ENCODE data around the gene KLRD1. TPM values are rescaled to one million over a fixed set of nuclear protein-coding genes. Genes with fewer than 3 reads are reported as not detected.
"Not testable (repeated sequence)": the region's sequence is repeated elsewhere in the genome, so short reads cannot be mapped to it uniquely, and the experiment has no call there.

Gene KLRD1
- total RNA-seq, 1 experiment from 2014 or later = 0.48 TPM

DNA sequence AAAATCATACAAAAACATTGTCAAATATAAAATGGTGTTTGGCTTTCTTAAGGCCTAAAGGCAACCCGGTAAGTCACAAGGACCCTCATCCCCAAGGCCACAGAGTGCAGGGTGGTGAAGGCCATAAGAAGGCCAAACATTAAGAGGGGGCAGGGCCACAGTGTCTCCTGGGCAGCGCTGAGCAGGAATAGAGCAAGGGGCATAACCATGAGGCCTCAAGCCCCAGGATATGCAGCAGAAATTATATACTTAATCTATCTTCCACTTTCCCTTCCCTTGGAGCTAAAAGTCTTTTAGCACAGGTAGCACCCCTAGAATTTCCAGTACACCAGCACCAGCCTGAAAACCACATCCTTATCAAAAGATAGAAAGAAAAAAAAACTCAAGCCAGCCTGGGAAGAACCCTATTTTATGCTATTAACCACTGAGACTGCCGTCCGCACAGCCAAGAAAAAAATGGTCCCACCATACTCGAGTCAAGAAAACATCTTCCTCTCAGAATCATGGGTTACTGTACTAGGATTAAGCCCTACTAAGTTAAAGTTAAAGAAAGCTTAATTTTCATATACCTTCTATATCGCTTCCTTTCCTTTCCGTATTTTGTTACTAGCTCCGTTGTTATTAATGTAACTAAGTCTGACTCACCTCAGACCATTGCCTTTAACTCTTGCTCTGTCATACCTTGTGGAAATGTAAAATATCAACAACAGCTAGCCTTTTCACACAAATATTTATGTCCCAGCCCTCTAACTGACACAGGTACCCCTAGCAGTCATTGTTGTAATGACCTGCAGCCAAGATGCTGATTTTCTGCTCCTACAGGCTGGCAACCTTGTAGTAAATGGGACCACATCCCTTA lies 62.1 kb downstream of the KLRD1 start:
- Histone ChIP-seq H3K36me3 (replicated peaks; ENCODE audit: control insufficient read depth, insufficient read depth, low read length) (no peaks in the 10 kb centered on the region; the same call in 1 of the 2 replicates), H3K27me3 (ENCODE audit: control insufficient read depth, insufficient read depth, low read length) (no peaks in the 10 kb centered on the region), H3K4me3 (ENCODE audit: insufficient read depth, low read depth, low read length) (no peak overlapping the region)
- DNase-seq = no peak

DNA sequence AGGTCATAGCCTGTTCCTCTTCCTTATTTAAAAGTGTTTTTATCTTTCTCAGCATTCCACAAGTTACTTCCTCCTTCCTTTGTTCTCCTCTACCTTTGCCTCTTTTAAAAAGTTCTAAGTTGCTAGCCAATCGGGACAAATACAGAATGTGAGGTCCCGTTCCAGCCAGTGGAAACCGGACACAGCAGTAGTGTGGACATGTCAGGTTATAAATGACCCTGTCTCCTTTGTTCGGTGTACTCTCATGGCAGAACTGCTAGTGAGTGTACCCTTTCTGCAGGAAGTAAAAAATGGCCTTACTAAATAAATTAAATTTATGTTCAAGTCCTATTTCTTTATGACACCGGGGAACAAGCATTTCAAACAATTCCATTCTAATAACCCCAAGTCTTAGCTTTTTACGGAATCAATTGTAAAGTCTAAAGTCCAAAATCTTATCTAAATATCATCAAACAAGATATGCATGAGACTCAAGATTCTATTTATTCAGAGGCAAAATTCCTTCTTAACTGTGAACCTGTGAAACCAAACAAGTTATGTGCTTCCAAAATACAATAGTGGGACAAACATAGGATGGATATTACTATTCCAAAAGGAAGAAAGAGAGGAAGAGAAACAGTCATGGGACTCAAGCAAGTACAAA lies 64.3 kb downstream of the KLRD1 start:
- not testable (repeated sequence) for H3K27me3 ChIP-seq (ENCODE audit: control insufficient read depth, insufficient read depth, low read length); H3K4me3 ChIP-seq (ENCODE audit: insufficient read depth, low read depth, low read length); H3K36me3 ChIP-seq (replicated peaks; ENCODE audit: control insufficient read depth, insufficient read depth, low read length); DNase-seq

DNA sequence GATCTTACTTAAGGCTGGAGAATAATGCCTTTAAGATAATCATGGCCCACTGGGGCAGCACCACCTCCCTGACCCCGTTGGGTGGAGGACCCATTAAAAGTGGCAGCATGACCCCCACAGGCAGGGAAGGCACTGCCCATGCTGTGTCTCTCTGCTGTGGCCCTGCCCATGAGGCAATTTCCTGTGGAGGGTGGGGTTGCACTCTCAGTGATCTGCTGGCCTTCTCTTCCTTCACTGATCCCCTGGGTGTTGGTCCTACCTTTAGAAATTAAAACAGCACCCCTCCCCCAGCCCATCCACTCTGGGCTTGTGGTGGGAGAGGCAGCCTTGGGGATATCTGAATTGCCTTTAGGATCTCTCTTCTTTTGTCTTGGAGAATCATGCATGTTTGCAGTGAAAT lies 64.9 kb downstream of the KLRD1 start:
- H3K4me3 ChIP-seq (ENCODE audit: insufficient read depth, low read depth, low read length) = no peak overlapping the region
- H3K27me3 ChIP-seq (ENCODE audit: control insufficient read depth, insufficient read depth, low read length) = no peaks in the 10 kb centered on the region
- DNase-seq = no peak
- H3K36me3 ChIP-seq (replicated peaks; ENCODE audit: control insufficient read depth, insufficient read depth, low read length) = no peaks in the 10 kb centered on the region; the same call in 1 of the 2 replicates

DNA sequence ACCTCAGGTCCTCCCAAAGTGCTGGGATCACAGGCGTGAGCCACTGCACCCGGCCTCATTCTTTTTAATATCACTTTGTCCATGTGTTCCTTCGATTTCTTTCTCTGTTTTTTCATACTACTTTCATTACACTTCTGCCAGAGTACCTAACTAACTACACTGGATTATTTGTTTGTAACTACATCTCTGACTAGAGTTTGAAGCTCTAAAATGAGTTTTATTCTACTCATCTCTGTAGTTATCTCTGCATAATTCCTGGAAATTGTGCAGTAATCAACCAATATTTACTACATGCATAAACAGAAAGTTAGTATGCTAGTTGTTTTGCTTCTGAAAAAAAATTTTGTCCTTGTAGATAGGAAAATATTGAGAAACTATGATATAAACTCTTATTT lies 67.0 kb downstream of the KLRD1 start:
- H3K27me3 ChIP-seq (ENCODE audit: control insufficient read depth, insufficient read depth, low read length) = no peaks in the 10 kb centered on the region
- no peak overlapping the region for H3K4me3 ChIP-seq (ENCODE audit: insufficient read depth, low read depth, low read length)
- no peaks in the 10 kb centered on the region for H3K36me3 ChIP-seq (replicated peaks; ENCODE audit: control insufficient read depth, insufficient read depth, low read length)
- DNase-seq = no peak

DNA sequence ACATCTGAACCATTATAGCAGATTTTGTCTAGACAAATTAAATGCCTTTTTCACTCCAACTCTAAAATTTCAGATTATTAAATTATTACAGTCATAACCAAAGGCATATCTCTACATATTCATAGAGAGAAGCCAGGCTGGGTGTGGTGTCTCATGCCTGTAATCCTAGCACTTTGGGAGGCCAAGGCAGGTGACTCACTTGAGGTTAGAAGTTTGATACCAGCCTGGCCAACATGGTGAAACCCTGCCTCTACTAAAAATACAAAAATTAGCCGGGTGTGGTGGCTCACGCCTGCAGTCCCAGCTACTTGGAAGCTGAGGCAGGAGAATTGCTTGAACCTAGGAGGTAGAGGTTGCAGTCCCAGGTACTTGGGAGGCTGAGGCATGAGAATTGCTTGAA lies 71.1 kb downstream of the KLRD1 start:
- H3K4me3 ChIP-seq (ENCODE audit: insufficient read depth, low read depth, low read length); DNase-seq; H3K36me3 ChIP-seq (replicated peaks; ENCODE audit: control insufficient read depth, insufficient read depth, low read length); H3K27me3 ChIP-seq (ENCODE audit: control insufficient read depth, insufficient read depth, low read length): not testable (repeated sequence)

Other genes with a start within 250 kb of the KLRD1 start
- gene CLEC1A, start 208.9 kb upstream of the KLRD1 start, total RNA-seq (2014; rRNA removed; shearing (Covaris generic)) = not detected in 2 replicates
- 0.07 TPM in 2 replicates for gene CLEC7A, start 177.7 kb upstream of the KLRD1 start, total RNA-seq (2014; rRNA removed; shearing (Covaris generic))
- gene OLR1, start 135.7 kb upstream of the KLRD1 start, total RNA-seq (2014; rRNA removed; shearing (Covaris generic)) = not detected in 2 replicates
- gene TMEM52B, start 128.8 kb upstream of the KLRD1 start, total RNA-seq (2014; rRNA removed; shearing (Covaris generic)) = not detected in 2 replicates
- gene GABARAPL1, start 95.0 kb upstream of the KLRD1 start, total RNA-seq (2014; rRNA removed; shearing (Covaris generic)) = 98.7 and 118 TPM in 2 replicates
- not detected in 2 replicates for gene KLRK1, start 82.2 kb downstream of the KLRD1 start, total RNA-seq (2014; rRNA removed; shearing (Covaris generic))
- gene KLRC4, start 101.9 kb downstream of the KLRD1 start, total RNA-seq (2014; rRNA removed; shearing (Covaris generic)) = not detected in 2 replicates
- gene KLRC3, start 112.7 kb downstream of the KLRD1 start, total RNA-seq (2014; rRNA removed; shearing (Covaris generic)) = not detected in 2 replicates
- gene KLRC2, start 128.1 kb downstream of the KLRD1 start, total RNA-seq (2014; rRNA removed; shearing (Covaris generic)) = not detected in 2 replicates
- not detected in 2 replicates for gene KLRC1, start 145.5 kb downstream of the KLRD1 start, total RNA-seq (2014; rRNA removed; shearing (Covaris generic))
- gene EIF2S3B, start 198.0 kb downstream of the KLRD1 start, total RNA-seq (2014; rRNA removed; shearing (Covaris generic)) = 13.3 and 15.4 TPM in 2 replicates

Measured in H7 (cell line).